Measurements from ENCODE around the gene JAML.

The JAML gene

GRCh38 chr11:118170231-118170630 lies 54.6 kb downstream of the JAML start:
- H3K9me3 ChIP-seq (ENCODE audit: low read length): no peaks in the 10 kb centered on the region
- H3K27me3 ChIP-seq (ENCODE audit: control insufficient read depth in 1 of 2, insufficient read depth in 2 of 2, low read length in 2 of 2): no peaks in the 10 kb centered on the region
- H3K36me3 ChIP-seq (ENCODE audit: insufficient read depth, low read length): no peaks in the 10 kb centered on the region
- no peak overlapping the region for H3K9ac ChIP-seq (ENCODE audit: low read length)
- no peak overlapping the region for H3K27ac ChIP-seq (ENCODE audit: low read depth, low read length)
- peaks cover 18% of the 10 kb centered on the region for H3K4me1 ChIP-seq (ENCODE audit: insufficient read depth, low read length)
- no peak overlapping the region for H3K4me3 ChIP-seq (ENCODE audit: low read depth in 1 of 2, low read length in 2 of 2)

GRCh38 chr11:118169300-118170140 lies 55.3 kb downstream of the JAML start:
- peaks cover 12% of the 10 kb centered on the region for H3K4me1 ChIP-seq (ENCODE audit: insufficient read depth, low read length)
- H3K9ac ChIP-seq (ENCODE audit: low read length): no peak overlapping the region
- H3K27ac ChIP-seq (ENCODE audit: low read depth, low read length): no peak overlapping the region
- H3K9me3 ChIP-seq (ENCODE audit: low read length): no peaks in the 10 kb centered on the region
- no peak overlapping the region for H3K4me3 ChIP-seq (ENCODE audit: low read depth in 1 of 2, low read length in 2 of 2)
- no peaks in the 10 kb centered on the region for H3K36me3 ChIP-seq (ENCODE audit: insufficient read depth, low read length)
- H3K27me3 ChIP-seq (ENCODE audit: control insufficient read depth in 1 of 2, insufficient read depth in 2 of 2, low read length in 2 of 2): no peaks in the 10 kb centered on the region

- H3K9ac ChIP-seq (ENCODE audit: low read length): no peak overlapping the region
- H3K27ac ChIP-seq (ENCODE audit: low read depth, low read length): no peak overlapping the region
- peaks cover 11% of the 10 kb centered on the region for H3K4me1 ChIP-seq (ENCODE audit: insufficient read depth, low read length)
- H3K4me3 ChIP-seq (ENCODE audit: low read depth in 1 of 2, low read length in 2 of 2): no peak overlapping the region
- H3K36me3 ChIP-seq (ENCODE audit: insufficient read depth, low read length): no peaks in the 10 kb centered on the region
- no peaks in the 10 kb centered on the region for H3K9me3 ChIP-seq (ENCODE audit: low read length)
- no peaks in the 10 kb centered on the region for H3K27me3 ChIP-seq (ENCODE audit: control insufficient read depth in 1 of 2, insufficient read depth in 2 of 2, low read length in 2 of 2)
Measured at GRCh38 chr11:118168751-118169150, 56.1 kb downstream of the JAML start.

- no peaks in the 10 kb centered on the region for H3K9me3 ChIP-seq (ENCODE audit: low read length)
- peaks cover 11% of the 10 kb centered on the region for H3K4me1 ChIP-seq (ENCODE audit: insufficient read depth, low read length)
- H3K9ac ChIP-seq (ENCODE audit: low read length): no peak overlapping the region
- no peak overlapping the region for H3K4me3 ChIP-seq (ENCODE audit: low read depth in 1 of 2, low read length in 2 of 2)
- no peak overlapping the region for H3K27ac ChIP-seq (ENCODE audit: low read depth, low read length)
- no peaks in the 10 kb centered on the region for H3K36me3 ChIP-seq (ENCODE audit: insufficient read depth, low read length)
- no peaks in the 10 kb centered on the region for H3K27me3 ChIP-seq (ENCODE audit: control insufficient read depth in 1 of 2, insufficient read depth in 2 of 2, low read length in 2 of 2)
Measured at GRCh38 chr11:118168316-118168715, 56.5 kb downstream of the JAML start.

- Histone ChIP-seq H3K36me3 (ENCODE audit: insufficient read depth, low read length) (no peaks in the 10 kb centered on the region), H3K9ac (ENCODE audit: low read length) (no peak overlapping the region), H3K9me3 (ENCODE audit: low read length) (no peaks in the 10 kb centered on the region), H3K27me3 (ENCODE audit: control insufficient read depth in 1 of 2, insufficient read depth in 2 of 2, low read length in 2 of 2) (no peaks in the 10 kb centered on the region), H3K27ac (ENCODE audit: low read depth, low read length) (no peak overlapping the region), H3K4me3 (ENCODE audit: low read depth in 1 of 2, low read length in 2 of 2) (no peak overlapping the region), H3K4me1 (ENCODE audit: insufficient read depth, low read length) (peaks cover 11% of the 10 kb centered on the region)
Measured at GRCh38 chr11:118167906-118168305, 56.9 kb downstream of the JAML start.

- no peaks in the 10 kb centered on the region for H3K36me3 ChIP-seq (ENCODE audit: insufficient read depth, low read length)
- no peak overlapping the region for H3K4me3 ChIP-seq (ENCODE audit: low read depth in 1 of 2, low read length in 2 of 2)
- H3K4me1 ChIP-seq (ENCODE audit: insufficient read depth, low read length): peaks cover 11% of the 10 kb centered on the region
- H3K27ac ChIP-seq (ENCODE audit: low read depth, low read length): no peak overlapping the region
- no peaks in the 10 kb centered on the region for H3K27me3 ChIP-seq (ENCODE audit: control insufficient read depth in 1 of 2, insufficient read depth in 2 of 2, low read length in 2 of 2)
- H3K9ac ChIP-seq (ENCODE audit: low read length): no peak overlapping the region
- H3K9me3 ChIP-seq (ENCODE audit: low read length): no peaks in the 10 kb centered on the region
Measured at GRCh38 chr11:118167253-118167652, 57.6 kb downstream of the JAML start.

- Histone ChIP-seq H3K4me1 (ENCODE audit: insufficient read depth, low read length) (peaks cover 7% of the 10 kb centered on the region), H3K9me3 (ENCODE audit: low read length) (no peaks in the 10 kb centered on the region), H3K27ac (ENCODE audit: low read depth, low read length) (no peak overlapping the region), H3K4me3 (ENCODE audit: low read depth in 1 of 2, low read length in 2 of 2) (no peak overlapping the region), H3K36me3 (ENCODE audit: insufficient read depth, low read length) (no peaks in the 10 kb centered on the region), H3K9ac (ENCODE audit: low read length) (no peak overlapping the region), H3K27me3 (ENCODE audit: control insufficient read depth in 1 of 2, insufficient read depth in 2 of 2, low read length in 2 of 2) (no peaks in the 10 kb centered on the region)
Measured at GRCh38 chr11:118166641-118167040, 58.2 kb downstream of the JAML start.

- no peaks in the 10 kb centered on the region for H3K36me3 ChIP-seq (ENCODE audit: insufficient read depth, low read length)
- H3K4me3 ChIP-seq (ENCODE audit: low read depth in 1 of 2, low read length in 2 of 2): no peak overlapping the region
- H3K27me3 ChIP-seq (ENCODE audit: control insufficient read depth in 1 of 2, insufficient read depth in 2 of 2, low read length in 2 of 2): peaks cover 0 to under 1% of the 10 kb centered on the region in 2 donors
Measured at GRCh38 chr11:118164885-118165284, 59.9 kb downstream of the JAML start.

GRCh38 chr11:118163494-118163893 lies 61.3 kb downstream of the JAML start:
- no peak overlapping the region for H3K27ac ChIP-seq (ENCODE audit: low read depth, low read length)
- no peaks in the 10 kb centered on the region for H3K9me3 ChIP-seq (ENCODE audit: low read length)
- H3K36me3 ChIP-seq (ENCODE audit: insufficient read depth, low read length): no peaks in the 10 kb centered on the region
- H3K4me1 ChIP-seq (ENCODE audit: insufficient read depth, low read length): no peaks in the 10 kb centered on the region
- H3K9ac ChIP-seq (ENCODE audit: low read length): no peak overlapping the region
- peaks cover 0 to 5% of the 10 kb centered on the region in 2 donors for H3K27me3 ChIP-seq (ENCODE audit: control insufficient read depth in 1 of 2, insufficient read depth in 2 of 2, low read length in 2 of 2)
- no peak overlapping the region for H3K4me3 ChIP-seq (ENCODE audit: low read depth in 1 of 2, low read length in 2 of 2)

More at GRCh38 chr11:118164885-118165284, 59.9 kb downstream of the JAML start:
- Histone ChIP-seq H3K9me3 (ENCODE audit: low read length) (no peaks in the 10 kb centered on the region), H3K27ac (ENCODE audit: low read depth, low read length) (no peak overlapping the region), H3K9ac (ENCODE audit: low read length) (no peak overlapping the region), H3K4me1 (ENCODE audit: insufficient read depth, low read length) (no peaks in the 10 kb centered on the region)

- Histone ChIP-seq H3K27me3 (ENCODE audit: control insufficient read depth in 1 of 2, insufficient read depth in 2 of 2, low read length in 2 of 2) (peaks cover 0 to 7% of the 10 kb centered on the region in 2 donors), H3K27ac (ENCODE audit: low read depth, low read length) (no peak overlapping the region), H3K4me1 (ENCODE audit: insufficient read depth, low read length) (no peaks in the 10 kb centered on the region)
Measured at GRCh38 chr11:118162846-118163245, 62.0 kb downstream of the JAML start.

GRCh38 chr11:118161786-118162185 lies 63.0 kb downstream of the JAML start:
- Histone ChIP-seq H3K9ac (ENCODE audit: low read length) (no peak overlapping the region), H3K27ac (ENCODE audit: low read depth, low read length) (no peak overlapping the region), H3K4me1 (ENCODE audit: insufficient read depth, low read length) (no peaks in the 10 kb centered on the region), H3K27me3 (ENCODE audit: control insufficient read depth in 1 of 2, insufficient read depth in 2 of 2, low read length in 2 of 2) (peaks cover 6 to 17% of the 10 kb centered on the region in 2 donors), H3K4me3 (ENCODE audit: low read depth in 1 of 2, low read length in 2 of 2) (no peak overlapping the region), H3K36me3 (ENCODE audit: insufficient read depth, low read length) (no peaks in the 10 kb centered on the region), H3K9me3 (ENCODE audit: low read length) (no peaks in the 10 kb centered on the region)

More at GRCh38 chr11:118162846-118163245, 62.0 kb downstream of the JAML start:
- no peaks in the 10 kb centered on the region for H3K36me3 ChIP-seq (ENCODE audit: insufficient read depth, low read length)
- no peak overlapping the region for H3K4me3 ChIP-seq (ENCODE audit: low read depth in 1 of 2, low read length in 2 of 2)
- no peak overlapping the region for H3K9ac ChIP-seq (ENCODE audit: low read length)
- H3K9me3 ChIP-seq (ENCODE audit: low read length): no peaks in the 10 kb centered on the region

All from muscle layer of colon (tissue), 2 donors.